ENCODE data around the gene CNOT2.

- TF ChIP-seq POLR2A (IDR thresholded peaks at IDR 0.05) (no peak), CTCF (IDR thresholded peaks at IDR 0.05) (no peak), POLR2AphosphoS5 (IDR thresholded peaks at IDR 0.05) (no peak), EP300 (IDR thresholded peaks at IDR 0.05) (no peak)
These were observed 35.7 kb downstream of the CNOT2 start for GRCh38 chr12:70278945-70279344.

All from sigmoid colon (tissue), 4 donors.